Left ventricle myocardium superior (tissue), 1 donor: ENCODE results near the gene ISCU. TPM values are rescaled to one million over a fixed set of nuclear protein-coding genes. Genes with fewer than 3 reads are reported as not detected.

Experiments
- ATAC-seq: fragments of 200-7000 bp; cut with Tn5 transposase; one replicate; pipeline ENCODE4 v1.9.1; 2020; ENCODE audit warnings: mild to moderate bottlenecking, moderate library complexity
- DNase-seq: peaks from one replicate; pipeline ENCODE4 v3.0.0-alpha.2; 2020
- intact Hi-C: fragments of 100-400 bp; cut with micrococcal nuclease; formaldehyde crosslinking; loops from one replicate; pipeline ENCODE4 v1.11.0; 2022
- total RNA-seq: library from RNA; stranded (reverse); fragmentation: NEBNext Ultra II Directional; extraction: Animal tissue kit (Norgen Biotek cat#: 25700); gene quantifications from one replicate; pipeline ENCODE4 v1.2.1, GENCODE V29; 2021
- donor health status: DM: no; HTN: yes; CAD: no; lungs with severe emphysema.

The ISCU gene
- total RNA-seq, 1 donor from 2014 or later = 468 TPM

GRCh38 chr12:108597559-108598471 is 35.4 kb downstream of the ISCU start, which contains the start of gene TMEM119:
Gene TMEM119 (minus strand): TSS chr12:108598084. CDS start chr12:108592383, 5,701 bp downstream.
- ATAC-seq (peak; percentile 76), DNase-seq (peak; percentile 49)
- intact Hi-C loops = no loop called here

- no peak for DNase-seq
- ATAC-seq = no peak
- intact Hi-C loops = no loop called here
Observed at GRCh38 chr12:108598553-108599250, 36.3 kb downstream of the ISCU start.

GRCh38 chr12:108599541-108599940 is 37.1 kb downstream of the ISCU start:
- no peak for DNase-seq
- intact Hi-C loops = no loop called here
- ATAC-seq = no peak

- intact Hi-C loops = no loop called here
- DNase-seq (no peak), ATAC-seq (no peak)
Observed at GRCh38 chr12:108599948-108600701, 37.7 kb downstream of the ISCU start.

GRCh38 chr12:108600702-108601007 is 38.3 kb downstream of the ISCU start:
- no peak for DNase-seq
- no peak for ATAC-seq
- intact Hi-C loops = no loop called here

GRCh38 chr12:108602209-108602705 is 39.9 kb downstream of the ISCU start:
- intact Hi-C loops = no loop called here
- ATAC-seq = no peak
- DNase-seq = no peak

GRCh38 chr12:108602976-108603704 is 40.7 kb downstream of the ISCU start:
- no peak for DNase-seq
- intact Hi-C loops = no loop called here
- ATAC-seq = no peak

- DNase-seq = no peak
- ATAC-seq = no peak
- intact Hi-C loops = no loop called here
Observed at GRCh38 chr12:108603743-108604142, 41.3 kb downstream of the ISCU start.

- DNase-seq = no peak
- intact Hi-C loops = no loop called here
- ATAC-seq = no peak
Observed at GRCh38 chr12:108604208-108604941, 42.0 kb downstream of the ISCU start.

GRCh38 chr12:108605000-108605689 is 42.7 kb downstream of the ISCU start:
- intact Hi-C loops = no loop called here
- DNase-seq (no peak), ATAC-seq (no peak)

- intact Hi-C loops = no loop called here
- ATAC-seq = no peak
Observed at GRCh38 chr12:108605690-108606406, 43.5 kb downstream of the ISCU start.

GRCh38 chr12:108606492-108606891 is 44.1 kb downstream of the ISCU start:
- no peak for DNase-seq
- no peak for ATAC-seq
- intact Hi-C loops = no loop called here

More at GRCh38 chr12:108605690-108606406, 43.5 kb downstream of the ISCU start:
- no peak for DNase-seq

- no peak for ATAC-seq
- DNase-seq = no peak
- intact Hi-C loops = no loop called here
Observed at GRCh38 chr12:108607981-108608600, 45.7 kb downstream of the ISCU start.

GRCh38 chr12:108608616-108609015 is 46.2 kb downstream of the ISCU start:
- DNase-seq (no peak), ATAC-seq (no peak)
- intact Hi-C loops = no loop called here

GRCh38 chr12:108609537-108610335 is 47.3 kb downstream of the ISCU start:
- intact Hi-C loops = no loop called here
- peak; percentile 86 for DNase-seq
- ATAC-seq = peak; percentile 89

- intact Hi-C loops = no loop called here
- DNase-seq = no peak
- ATAC-seq = no peak
Observed at GRCh38 chr12:108610336-108610815, 48.0 kb downstream of the ISCU start.
